DMS153 treated with DMSO at 0.1 percent for 48 hours (cell line): ENCODE measurements around the gene CHRNA5.
"Not testable (repeated sequence)": the region's sequence is repeated elsewhere in the genome, so short reads cannot be mapped to it uniquely, and the experiment has no call there.

Experiments used
- DNase-seq: peaks from one replicate; lab custom pipeline; 2025; ENCODE audit not compliant: unreplicated experiment; lab: John Stamatoyannopoulos, UW

The CHRNA5 gene

DNA sequence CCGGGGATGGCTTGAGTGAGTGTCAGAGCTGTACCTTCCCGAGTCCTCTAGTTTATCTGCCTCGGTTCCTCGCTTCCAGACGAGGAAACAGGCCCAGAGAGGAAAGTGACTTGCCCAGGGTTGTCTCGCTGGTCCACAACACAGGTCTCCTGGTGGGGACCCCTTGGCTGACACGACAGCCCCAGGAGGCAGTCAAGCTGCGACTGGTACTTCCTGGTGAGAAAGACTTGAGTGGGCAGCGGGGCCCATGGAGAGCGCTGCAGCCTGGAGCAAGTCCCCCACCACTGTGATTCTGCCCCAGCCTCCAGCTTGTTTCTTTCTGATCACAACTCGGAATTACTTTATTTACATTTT lies 600 bp upstream of the CHRNA5 start:
- no peak for DNase-seq

DNA sequence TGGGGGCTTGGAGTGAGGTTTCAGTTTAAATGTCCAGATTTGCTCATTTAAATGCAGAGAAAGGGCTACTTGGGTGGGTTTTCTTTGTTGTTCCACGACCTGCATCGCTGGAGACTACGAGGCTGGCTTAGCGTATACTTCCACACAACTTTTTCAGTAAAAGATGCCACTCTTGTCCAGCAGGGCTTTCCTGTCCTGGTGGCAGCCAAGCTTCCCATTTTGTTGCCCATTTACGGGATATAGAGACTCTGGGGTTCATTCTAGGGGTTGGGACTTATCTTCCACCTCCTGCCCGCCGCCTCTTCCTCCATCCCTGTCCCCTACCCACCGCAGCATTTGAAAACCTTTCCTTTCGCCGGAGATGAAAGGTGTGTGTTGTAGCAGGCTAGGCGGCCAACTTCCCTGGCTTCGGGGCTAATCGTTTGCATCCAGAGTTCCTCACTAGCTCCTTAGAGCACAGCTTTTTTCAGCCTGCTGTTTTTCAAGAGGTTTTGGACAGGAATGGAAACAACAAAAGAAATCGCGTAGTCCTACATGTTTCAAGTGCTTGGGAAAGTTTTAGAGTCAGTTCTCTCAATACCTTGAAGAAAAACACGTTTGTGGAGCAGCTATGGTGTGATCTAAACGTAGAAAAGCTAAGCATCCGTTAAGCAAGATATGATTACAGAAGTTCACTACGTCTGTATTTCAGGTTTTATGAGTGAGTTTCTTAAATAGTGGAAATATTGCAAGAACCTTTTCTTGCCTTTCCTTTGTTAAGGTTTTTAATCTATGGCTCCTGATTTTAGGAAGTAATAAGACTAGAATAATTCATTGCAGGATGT lies 843 bp downstream of the CHRNA5 start:
- DNase-seq: no peak

DNA sequence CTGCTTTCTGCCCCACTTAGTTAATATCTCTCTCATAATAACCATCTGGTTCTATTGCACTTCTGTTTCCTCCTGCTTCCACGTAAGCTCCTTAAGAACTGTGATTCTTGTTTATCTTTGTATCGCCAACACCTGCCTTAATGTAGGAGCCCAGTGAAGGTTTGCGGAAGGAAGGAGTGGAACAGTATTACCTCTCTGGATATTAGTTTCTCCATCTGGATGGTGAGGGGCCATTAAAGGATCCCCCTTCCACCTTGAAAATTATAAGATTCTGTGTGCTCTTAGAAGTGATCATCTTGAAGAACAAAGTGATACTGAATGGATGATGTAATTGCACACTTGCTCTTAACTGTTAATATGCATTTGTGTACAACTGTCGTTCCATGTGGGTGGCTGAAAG lies 2.2 kb downstream of the CHRNA5 start:
- no peak for DNase-seq

DNA sequence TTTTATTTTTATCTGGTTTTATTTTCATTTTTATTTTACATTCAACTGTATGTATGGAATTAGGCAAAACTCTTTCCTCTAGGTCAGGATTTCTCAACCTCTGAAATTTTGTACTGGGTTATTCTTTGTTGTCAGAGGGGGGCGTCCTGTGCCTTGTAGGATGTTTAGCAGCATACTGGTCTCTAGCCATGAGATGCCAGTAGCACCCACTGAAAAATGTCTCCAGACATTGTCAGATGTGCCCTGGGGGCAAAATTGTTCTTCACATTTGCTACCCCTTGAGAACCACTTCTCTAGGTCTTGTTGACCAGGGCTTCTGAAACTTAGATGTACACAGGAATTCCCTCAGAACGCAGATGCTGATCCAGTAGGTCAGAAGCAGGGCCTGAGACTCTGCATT lies 5.4 kb downstream of the CHRNA5 start:
- no peak for DNase-seq

DNA sequence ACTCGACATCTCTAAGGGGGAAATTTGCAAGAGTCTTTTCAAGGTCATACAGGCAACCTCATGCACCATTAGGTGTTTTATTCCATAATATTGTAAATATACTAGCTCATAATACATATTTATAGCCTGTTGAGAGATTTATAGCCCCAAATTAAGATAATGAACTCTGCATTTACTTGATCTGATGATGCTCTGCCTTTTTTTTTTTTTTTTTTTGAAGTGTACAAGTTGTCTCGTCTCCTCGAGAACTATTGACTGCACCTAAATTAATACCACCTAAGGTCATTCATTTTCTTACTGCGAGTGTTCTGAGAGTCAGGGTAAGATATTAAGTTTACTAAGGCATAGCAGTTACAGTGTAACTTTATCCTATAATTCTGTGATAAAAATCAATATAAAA lies 6.1 kb downstream of the CHRNA5 start:
- no peak for DNase-seq

DNA sequence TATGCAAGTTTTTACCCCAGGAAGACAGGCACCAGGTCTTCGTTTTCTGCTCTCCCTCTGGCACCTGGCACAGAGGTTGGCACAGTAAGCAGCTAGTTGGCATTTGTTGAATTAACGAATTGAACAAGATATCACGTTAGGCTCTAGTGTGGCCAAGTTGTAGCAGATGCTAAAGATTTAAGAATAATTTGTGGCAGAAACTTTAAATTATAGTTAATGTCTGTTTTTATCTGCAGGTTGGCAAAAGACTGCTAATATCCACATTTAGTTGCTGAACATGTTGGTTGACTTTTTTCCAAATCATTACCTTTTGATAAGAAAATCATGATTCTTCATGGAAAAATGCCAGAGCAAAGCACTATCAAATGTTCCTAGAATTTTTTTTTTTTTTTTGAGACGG lies 8.1 kb downstream of the CHRNA5 start:
- no peak for DNase-seq

DNA sequence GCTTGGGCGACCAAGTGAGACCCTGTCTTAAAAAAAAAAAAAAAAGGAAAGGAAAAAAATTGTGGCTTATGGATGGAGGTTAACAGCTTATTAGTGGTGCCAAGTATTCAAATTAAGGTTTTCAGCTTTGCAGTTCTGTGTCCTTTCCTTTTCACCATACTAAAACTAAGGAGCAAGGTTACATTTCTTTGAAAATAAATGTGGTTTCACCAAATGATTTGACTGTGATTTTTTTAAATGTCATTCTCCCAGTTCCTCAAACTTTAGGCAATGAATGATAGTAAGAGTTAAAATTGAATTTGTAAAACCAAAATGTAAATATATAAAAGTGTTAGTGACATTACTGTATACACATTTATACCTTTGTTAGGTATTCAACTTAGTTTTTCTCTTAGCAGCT lies 9.6 kb downstream of the CHRNA5 start:
- no peak for DNase-seq

DNA sequence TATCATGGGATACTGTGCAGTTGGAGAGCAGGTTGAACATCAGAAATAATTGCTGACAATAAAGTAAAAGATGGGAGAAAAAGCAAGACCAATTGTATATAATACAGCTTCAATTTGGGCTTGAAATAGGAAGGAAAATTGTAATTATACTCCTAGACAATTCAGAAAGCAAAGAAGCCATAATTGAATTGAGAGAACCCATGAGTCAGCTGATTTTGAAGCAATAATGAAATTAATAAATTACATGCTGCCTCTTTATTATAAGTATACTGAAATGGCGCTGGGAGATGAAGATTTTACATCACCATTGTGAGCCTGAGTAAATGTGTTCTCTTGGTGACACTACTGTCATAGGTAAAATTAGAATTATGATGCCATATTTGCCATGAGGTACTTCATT lies 32.3 kb downstream of the CHRNA5 start:
- DNase-seq: no peak

DNA sequence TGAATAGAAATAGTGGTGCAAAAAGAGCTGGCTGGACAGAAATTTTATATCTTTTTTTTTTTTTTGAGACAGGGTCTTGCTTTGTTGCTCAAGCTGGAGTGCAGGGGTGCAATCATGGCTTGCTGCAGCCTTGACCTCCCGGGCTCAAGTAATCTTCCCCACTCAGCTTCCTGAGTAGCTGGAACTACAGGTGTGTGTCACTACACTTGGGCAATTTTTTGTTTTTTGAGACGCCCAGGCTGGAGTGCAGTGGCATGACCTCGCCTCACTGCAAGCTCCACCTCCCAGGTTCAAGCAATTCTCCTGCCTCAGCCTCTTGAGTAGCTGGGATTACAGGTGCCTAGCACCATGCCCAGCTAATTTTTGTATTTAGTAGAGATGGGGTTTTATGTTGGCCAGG lies 33.0 kb downstream of the CHRNA5 start:
- no peak for DNase-seq

DNA sequence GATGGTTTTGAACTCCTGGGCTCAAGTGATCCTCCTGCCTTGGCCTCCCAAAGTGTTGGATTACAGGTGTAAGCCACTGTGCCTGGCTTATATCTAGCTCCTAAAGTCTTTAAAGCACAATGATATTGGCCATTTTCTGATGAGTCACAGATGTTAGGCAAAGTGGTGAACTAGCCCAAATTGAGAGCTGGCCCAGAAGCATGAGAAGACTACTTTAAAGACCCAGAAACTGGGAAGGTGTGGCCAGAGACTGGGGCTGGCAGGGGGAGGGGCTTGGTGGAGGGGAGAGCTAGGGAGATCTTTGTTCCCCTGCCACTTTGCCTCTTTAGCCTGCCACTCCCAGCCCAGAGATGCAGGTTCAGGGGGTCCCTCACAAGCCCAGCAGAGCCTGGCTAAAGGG lies 33.9 kb downstream of the CHRNA5 start:
- no peak for DNase-seq

DNA sequence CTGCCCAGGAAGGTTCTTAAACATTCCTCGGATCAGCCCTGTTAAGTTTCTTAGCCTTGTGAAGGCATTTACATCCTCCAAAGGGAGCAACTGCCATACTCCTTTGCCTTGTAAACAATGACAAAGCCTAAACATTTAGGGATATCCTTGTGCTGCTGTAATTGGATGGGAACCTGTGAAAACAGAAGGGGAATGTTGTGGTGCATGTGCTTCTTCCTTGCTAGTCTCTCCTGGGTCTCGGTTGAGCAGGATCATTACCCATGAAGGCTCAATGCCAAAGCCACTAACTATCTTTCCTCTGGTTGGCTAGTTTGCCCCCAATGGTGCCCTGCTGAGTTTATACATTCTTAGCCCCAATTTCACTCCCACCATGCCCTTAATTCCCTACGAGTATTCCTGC lies 38.1 kb downstream of the CHRNA5 start:
- DNase-seq: no peak

DNA sequence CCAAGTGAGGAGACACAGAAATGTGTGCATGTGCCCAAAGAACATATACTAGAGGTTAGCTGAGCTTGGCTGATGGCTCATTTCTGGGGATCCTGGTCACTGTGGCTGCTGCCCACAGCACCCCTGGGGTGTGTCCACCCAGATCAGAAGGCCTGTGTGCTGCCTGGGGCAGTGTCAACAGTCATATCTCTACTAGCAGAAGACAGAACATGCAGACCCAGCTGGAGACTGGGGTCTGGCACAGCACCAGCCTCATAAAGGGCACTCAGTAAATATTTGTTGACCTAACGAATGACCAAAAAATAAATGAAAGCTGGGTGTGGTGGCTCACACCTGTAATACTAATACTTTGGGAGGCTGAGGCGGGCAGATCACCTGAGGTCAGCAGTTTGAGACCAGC lies 39.1 kb downstream of the CHRNA5 start:
- DNase-seq: no peak

DNA sequence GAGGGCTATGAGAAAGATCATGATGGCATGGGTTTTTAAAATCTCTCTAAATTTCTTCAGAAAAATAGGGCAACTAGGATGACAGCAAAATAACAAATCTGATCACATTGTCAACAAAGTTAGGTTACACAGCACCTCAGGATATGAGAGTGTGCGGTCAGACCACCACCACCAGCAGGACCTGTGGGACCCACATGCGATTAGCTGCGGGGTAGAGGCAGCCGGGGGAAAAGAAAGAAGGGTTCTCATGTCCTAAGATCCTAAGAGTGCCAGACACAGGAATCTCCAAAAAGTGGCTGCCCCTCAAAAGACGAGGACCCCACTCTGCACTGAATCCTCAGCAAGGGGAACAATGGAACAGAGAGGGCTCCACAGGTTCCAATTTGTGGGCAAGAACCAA lies 39.9 kb downstream of the CHRNA5 start:
- no peak for DNase-seq

DNA sequence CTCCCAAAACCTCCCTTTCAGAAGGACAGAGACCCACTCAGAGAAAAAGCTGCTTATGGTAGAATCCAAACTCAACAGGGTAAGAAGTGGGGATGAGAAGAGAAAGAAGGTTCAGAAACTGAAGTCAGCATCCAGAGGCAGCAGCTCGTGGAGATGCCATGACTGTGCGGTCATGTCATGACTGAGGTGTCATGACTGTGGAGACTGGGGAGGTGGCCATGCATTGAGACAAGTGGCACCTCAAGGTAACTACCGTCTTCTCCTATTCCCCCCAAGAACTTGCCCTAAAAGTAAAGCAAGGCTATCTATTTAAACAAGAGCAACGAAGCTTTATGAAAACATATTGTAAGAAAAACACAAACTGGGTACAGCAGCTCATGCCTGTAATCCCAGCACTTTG lies 40.4 kb downstream of the CHRNA5 start:
- DNase-seq: no peak

DNA sequence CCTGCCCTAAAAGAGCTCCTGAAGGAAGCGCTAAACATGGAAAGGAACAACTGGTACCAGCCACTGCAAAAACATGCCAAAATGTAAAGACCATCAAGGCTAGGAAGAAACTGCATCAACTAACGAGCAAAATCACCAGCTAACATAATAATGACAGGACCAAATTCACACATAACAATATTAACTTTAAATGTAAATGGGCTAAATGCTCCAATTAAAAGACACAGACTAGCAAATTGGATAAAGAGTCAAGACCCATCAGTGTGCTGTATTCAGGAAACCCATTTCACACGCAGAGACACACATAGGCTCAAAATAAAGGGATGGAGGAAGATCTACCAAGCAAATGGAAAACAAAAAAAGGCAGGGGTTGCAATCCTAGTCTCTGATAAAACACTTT lies 44.2 kb downstream of the CHRNA5 start:
- DNase-seq: not testable (repeated sequence)

DNA sequence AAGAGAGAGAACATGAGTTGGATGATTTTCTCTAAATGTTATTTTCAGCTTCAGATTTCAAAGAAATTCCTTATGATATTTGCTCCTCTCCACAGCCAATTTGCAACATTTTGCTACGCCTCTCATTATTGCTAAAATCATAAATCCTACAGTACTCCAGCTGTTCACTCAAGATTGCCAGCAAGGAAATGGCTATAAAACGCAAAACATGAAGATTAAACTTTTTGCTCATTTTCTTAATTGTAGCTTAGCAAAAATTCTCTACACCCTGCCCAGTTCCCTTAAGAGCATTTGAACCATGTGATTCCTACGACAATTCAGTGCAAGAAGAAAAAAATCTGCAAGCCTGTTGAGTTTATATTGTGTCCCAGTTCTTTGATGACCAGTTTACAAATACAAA lies 48.7 kb downstream of the CHRNA5 start:
- DNase-seq: no peak

DNA sequence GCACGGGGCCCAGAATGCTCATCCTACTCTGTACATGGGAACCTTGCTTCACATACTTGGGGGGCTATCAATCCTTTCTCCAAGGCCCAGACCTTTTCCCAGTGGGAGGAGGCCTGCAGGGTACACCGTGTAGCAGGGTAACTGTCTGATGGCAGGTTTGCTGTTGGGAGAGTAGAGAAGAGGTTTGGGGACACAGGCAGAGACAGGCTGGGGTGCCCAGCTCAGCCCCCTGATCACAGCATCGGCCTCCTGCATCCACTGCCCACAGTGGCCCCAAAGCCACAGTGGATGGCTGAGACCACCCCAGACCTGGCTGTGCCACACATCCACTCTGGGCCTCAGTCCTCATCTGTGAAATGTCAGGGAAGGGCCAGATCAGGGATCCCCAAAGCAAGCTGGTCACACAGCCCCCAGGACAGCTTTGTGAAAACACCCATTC lies 49.9 kb downstream of the CHRNA5 start:
- DNase-seq: no peak

DNA sequence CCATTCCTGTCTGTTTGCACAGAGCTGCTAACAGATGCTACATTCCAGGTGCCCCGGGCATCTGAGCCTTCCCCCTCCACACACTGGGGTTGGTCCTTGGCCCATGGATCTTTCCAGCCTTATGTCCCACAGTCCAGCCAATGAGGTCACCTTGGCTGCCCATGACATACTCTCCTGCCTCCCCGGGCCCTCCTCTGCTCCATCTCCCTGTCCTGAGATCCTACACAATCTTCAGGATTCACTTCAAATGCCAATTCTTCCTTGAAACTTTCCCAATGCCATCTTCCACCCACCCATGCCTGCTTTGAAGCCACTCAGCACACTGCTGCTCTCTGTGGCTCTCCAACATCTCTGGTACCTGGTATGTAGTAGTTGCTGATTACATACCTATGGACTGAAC lies 51.2 kb downstream of the CHRNA5 start:
- no peak for DNase-seq

DNA sequence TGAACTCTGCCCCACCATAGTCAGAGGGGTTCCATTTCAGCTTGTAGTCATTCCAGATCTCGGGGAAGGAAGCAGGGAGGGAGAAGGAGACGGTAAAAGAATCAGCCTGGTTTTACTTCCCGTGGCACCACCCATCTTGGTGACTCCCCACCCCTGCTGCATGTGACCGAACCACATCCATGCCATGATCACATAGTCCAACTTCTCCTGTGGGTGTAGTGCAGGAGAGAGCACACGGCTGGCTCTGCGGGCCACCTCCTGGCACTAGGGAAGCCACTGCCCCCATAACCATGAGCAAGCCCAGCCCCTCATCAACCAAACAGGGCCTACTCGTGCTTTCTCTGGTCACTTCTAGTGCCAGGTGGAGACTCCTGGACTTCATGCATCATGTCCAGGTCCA lies 51.8 kb downstream of the CHRNA5 start:
- no peak for DNase-seq

DNA sequence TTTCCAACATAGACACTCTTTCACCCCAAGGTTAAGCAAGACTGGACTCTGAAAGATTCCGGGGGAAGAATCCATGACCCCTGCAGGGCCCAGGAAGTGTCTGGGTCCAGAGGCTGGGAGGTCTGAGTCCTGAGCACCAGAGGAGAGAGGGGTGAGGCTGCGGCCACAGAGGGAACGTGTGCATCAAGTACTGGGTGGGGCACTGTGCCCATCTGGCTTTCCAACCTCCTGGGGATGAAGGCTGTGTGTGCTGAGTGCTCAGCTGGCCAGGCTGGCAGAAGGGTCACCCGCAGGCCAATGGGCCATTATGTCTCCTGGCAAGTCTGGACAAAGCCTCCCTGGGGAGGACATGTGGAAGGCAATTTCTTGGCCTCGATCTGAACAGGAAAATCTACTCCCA lies 52.2 kb downstream of the CHRNA5 start:
- DNase-seq: no peak

DNA sequence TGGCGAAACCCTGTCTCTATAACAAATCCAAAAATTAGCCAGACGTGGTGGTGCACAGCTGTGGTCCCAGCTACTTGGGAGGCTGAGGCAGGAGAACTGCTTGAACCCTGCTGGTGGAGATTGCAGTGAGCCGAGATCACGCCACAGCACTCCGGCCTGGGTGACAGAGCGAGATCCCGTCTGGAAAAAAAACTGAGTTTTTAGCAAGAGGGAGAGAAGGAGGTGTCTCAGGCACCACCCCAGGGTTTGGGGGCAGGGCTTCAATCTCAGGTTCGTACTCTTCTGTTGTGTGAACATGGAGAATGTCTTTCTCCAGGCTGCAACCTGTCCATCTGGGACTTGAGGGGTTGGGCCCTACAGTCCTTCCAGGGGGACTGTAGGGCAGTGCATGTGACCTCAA lies 52.7 kb downstream of the CHRNA5 start:
- no peak for DNase-seq

DNA sequence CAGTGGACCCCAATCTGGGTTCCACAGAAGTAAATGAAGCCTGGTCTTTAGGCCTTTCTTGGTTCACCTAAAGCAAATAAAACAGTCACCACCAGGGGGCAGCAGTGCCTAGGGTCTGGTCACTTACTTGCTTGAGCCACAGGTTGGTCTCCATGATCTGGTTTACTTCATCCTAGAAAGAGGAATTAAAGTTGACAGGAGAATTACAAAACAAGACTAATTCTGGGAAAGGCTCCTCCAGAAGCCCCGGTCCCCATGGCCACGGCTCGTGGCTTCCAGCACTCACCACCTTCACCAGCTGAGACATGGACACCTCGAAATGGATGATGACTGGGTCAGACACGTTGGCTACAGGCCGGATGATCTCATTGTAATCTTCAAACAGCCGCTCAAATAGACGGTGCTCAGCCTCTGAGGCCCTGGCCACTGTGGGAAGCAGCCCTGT lies 53.2 kb downstream of the CHRNA5 start:
- DNase-seq: no peak
